ENCODE results near the gene MTX3.

Gene MTX3

GRCh38 chr5:79982136-79982535 is 8.9 kb downstream of the MTX3 start:
- no peak for DNase-seq (ENCODE audit: low read depth in 2 of 2)

- DNase-seq (ENCODE audit: low read depth in 2 of 2): no peak
These were observed 14.1 kb downstream of the MTX3 start for GRCh38 chr5:79976759-79977515.

GRCh38 chr5:79975422-79975821 is 15.6 kb downstream of the MTX3 start:
- no peak for DNase-seq (ENCODE audit: low read depth in 2 of 2)

GRCh38 chr5:79974886-79975285 is 16.2 kb downstream of the MTX3 start:
- peak; percentile 25 to 27 for DNase-seq (ENCODE audit: low read depth in 2 of 2)

- DNase-seq (ENCODE audit: low read depth in 2 of 2): no peak
These were observed 17.1 kb downstream of the MTX3 start for GRCh38 chr5:79973996-79974395.

GRCh38 chr5:79973511-79973910 is 17.6 kb downstream of the MTX3 start:
- DNase-seq (ENCODE audit: low read depth in 2 of 2): no peak

- peak; percentile 36 to 48 for DNase-seq (ENCODE audit: low read depth in 2 of 2)
These were observed 19.9 kb downstream of the MTX3 start for GRCh38 chr5:79971156-79971555.

- no peak for DNase-seq (ENCODE audit: low read depth in 2 of 2)
These were observed 24.6 kb downstream of the MTX3 start for GRCh38 chr5:79966448-79966847.

- no peak for DNase-seq (ENCODE audit: low read depth in 2 of 2)
These were observed 26.9 kb downstream of the MTX3 start for GRCh38 chr5:79964136-79964535.

GRCh38 chr5:79963261-79964061 is 27.6 kb downstream of the MTX3 start:
- no peak for DNase-seq (ENCODE audit: low read depth in 2 of 2)

GRCh38 chr5:79962575-79963222 is 28.4 kb downstream of the MTX3 start:
- DNase-seq (ENCODE audit: low read depth in 2 of 2): no peak

- no peak for DNase-seq (ENCODE audit: low read depth in 2 of 2)
These were observed 29.1 kb downstream of the MTX3 start for GRCh38 chr5:79961716-79962574.

- DNase-seq (ENCODE audit: low read depth in 2 of 2): no peak
These were observed 31.7 kb downstream of the MTX3 start for GRCh38 chr5:79959407-79959806.

- no peak for DNase-seq (ENCODE audit: low read depth in 2 of 2)
These were observed 35.0 kb downstream of the MTX3 start for GRCh38 chr5:79955941-79956670.

- DNase-seq (ENCODE audit: low read depth in 2 of 2): no peak
These were observed 35.6 kb downstream of the MTX3 start for GRCh38 chr5:79955356-79955895.

GRCh38 chr5:79954620-79955019 is 36.4 kb downstream of the MTX3 start:
- no peak for DNase-seq (ENCODE audit: low read depth in 2 of 2)

- no peak for DNase-seq (ENCODE audit: low read depth in 2 of 2)
These were observed 43.5 kb downstream of the MTX3 start for GRCh38 chr5:79947567-79947966.

- no peak for DNase-seq (ENCODE audit: low read depth in 2 of 2)
These were observed 52.6 kb downstream of the MTX3 start for GRCh38 chr5:79938468-79938867.

GRCh38 chr5:79936646-79937216 is 54.3 kb downstream of the MTX3 start:
- no peak for DNase-seq (ENCODE audit: low read depth in 2 of 2)

- DNase-seq (ENCODE audit: low read depth in 2 of 2): peak in 1 of 2 experiments; percentile 17
These were observed 54.9 kb downstream of the MTX3 start for GRCh38 chr5:79936002-79936645.
